ENCODE measurements around the gene GPR107.

GRCh38 chr9:130058887-130059286, 5.2 kb downstream of the GPR107 start:
- TF ChIP-seq CTCF (IDR thresholded peaks at IDR 0.05) (no peak), ZFX (IDR thresholded peaks at IDR 0.05; ENCODE audit: borderline replicate concordance) (no peak)
